IPS DF 6.9 (cell line): Measurements from ENCODE around the gene CATSPERD.
A peak's percentile ranks its signal among the peaks of the same experiment; 100 is the strongest.

Experiments used
- DNase-seq: peaks from one replicate; pipeline ENCODE4 v3.0.0-alpha.2; 2013; ENCODE audit warnings: low read depth, low spot score
- H3K27ac ChIP-seq: one replicate; pipeline ENCODE4 v1.5.1; 2013; ENCODE audit warnings: low read length, control low read depth
- H3K27me3 ChIP-seq: 2 replicates; pipeline ENCODE4 v1.6.1; 2013; ENCODE audit warnings: mild to moderate bottlenecking, low read length; ENCODE audit not compliant: control insufficient read depth, insufficient read depth
- H3K36me3 ChIP-seq: 2 replicates; pipeline ENCODE4 v1.6.1; 2013; ENCODE audit warnings: low read length; ENCODE audit not compliant: control insufficient read depth, insufficient read depth
- H3K4me1 ChIP-seq: 2 replicates; pipeline ENCODE4 v1.6.1; 2013; ENCODE audit warnings: low read length; ENCODE audit not compliant: control insufficient read depth, insufficient read depth
- H3K4me3 ChIP-seq: 2 replicates; pipeline ENCODE4 v1.5.1; 2013; ENCODE audit warnings: mild to moderate bottlenecking, low read length
- H3K9me3 ChIP-seq: 2 replicates; pipeline ENCODE4 v1.6.1; 2013; ENCODE audit warnings: low read length, inconsistent platforms; ENCODE audit not compliant: control insufficient read depth, insufficient read depth
- WGBS: extraction: QIAGEN DNeasy Blood & Tissue Kit; methylation state at CpG from one replicate; pipeline ENCODE4 v1.1.7; 2013; ENCODE audit warnings: mixed read lengths, missing lambda C conversion rate; ENCODE audit not compliant: insufficient read length, insufficient coverage; 5-methylcytosine and 5-hydroxymethylcytosine counted together

CATSPERD gene

DNA sequence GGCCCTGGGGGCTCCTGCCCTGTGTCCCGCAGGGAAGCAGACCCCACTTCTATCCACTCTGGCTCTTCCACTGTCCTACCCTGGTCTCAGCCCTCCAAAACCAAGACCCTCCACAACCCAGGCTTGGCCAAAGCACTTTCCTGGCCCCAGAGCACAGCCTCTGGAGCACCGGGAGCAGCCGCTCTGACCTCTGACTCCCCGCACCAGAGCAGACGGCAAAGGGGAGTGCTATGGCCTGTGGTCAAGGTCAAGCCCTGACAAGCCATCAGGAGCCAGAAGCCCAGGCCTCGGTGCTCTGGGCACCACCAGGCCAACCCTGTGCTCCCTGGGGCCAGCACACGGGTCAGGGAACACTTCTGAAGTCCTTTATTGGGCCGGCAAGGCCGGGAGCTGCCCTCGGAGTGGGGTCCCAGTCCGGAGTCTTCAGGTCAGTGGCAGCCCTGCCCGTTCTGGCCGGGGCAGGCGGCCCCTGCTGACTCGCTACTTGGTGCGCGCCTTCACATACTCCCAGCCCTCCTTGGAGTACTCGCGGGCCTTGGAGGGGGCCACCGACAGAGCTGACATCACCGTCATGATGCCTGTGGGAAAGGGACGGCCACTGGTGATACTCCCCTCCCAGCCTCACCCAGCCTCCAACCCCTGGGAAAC, 42.2 kb upstream of the CATSPERD start:
- DNase-seq: no peak
- H3K36me3 ChIP-seq: no peaks in the 10 kb centered on the region
- no peaks in the 10 kb centered on the region for H3K27me3 ChIP-seq
- no CpG with 5 or more reads among the region's 22 CpGs for WGBS
- no peaks in the 10 kb centered on the region for H3K9me3 ChIP-seq
- H3K4me1 ChIP-seq: peaks cover 2% of the 10 kb centered on the region
- H3K4me3 ChIP-seq: no peak overlapping the region
- H3K27ac ChIP-seq: no peak overlapping the region

DNA sequence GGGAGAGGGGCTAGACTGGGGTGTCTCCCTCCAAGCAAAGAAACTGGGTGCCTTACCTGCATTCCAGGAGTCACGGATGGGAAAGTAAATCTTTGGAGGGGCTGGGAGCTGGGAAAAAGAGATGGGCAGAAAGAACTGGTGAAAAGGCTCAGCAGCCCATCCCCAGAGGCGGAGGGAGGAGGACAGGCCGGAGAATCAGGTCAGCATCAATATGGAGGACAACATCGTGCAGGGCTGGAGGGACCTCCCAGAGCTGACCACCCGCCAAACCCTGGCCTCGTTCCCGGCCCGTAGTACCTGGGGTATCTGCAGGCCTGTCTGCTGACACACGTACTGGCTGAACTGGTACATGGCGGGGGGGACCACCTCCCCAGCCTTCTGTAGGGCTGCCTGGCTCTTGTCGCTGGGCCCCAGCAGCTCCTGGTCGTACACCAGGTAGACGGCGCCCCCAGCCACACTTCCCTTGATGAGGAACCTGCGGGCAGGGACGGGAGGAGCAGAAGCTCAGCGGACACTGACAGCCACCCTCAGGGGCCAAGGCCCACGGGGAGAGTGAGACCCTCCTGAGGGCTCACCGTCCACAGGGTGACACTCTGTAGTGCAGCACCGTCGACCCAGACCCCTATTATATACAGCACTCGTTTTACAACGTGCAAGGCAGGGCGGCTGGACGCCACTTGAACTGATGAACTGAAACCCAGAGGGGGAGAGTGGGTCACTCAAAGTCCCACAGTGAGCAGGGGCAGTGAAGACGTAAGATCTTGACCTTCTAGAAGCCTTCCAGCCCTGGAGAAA, 41.0 kb upstream of the CATSPERD start:
- H3K4me3 ChIP-seq: peak overlapping the region; percentile 64; the same call in 1 of the 2 replicates
- no peaks in the 10 kb centered on the region for H3K36me3 ChIP-seq
- WGBS: no CpG with 5 or more reads among the region's 26 CpGs
- H3K27ac ChIP-seq: no peak overlapping the region
- no peaks in the 10 kb centered on the region for H3K9me3 ChIP-seq
- no peaks in the 10 kb centered on the region for H3K27me3 ChIP-seq
- H3K4me1 ChIP-seq: peaks cover 2% of the 10 kb centered on the region
- no peak for DNase-seq

DNA sequence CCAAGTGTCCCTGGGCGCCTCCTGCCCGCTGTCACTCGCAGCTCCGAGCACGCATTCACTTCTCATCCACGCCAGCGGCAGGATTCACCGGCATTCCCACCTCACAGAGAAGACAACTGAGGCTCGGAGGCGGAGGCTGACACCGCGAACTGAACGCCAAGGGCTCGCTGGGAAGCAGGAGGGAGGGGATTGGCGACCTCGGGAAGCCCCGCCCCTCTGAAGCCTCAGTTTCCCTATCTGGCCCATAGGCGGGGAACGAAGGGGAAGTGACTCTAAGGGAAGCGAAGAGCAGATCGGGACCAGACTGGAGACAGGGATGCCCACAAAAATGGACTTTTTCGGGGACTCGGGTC, 40.4 kb upstream of the CATSPERD start:
- no peak for DNase-seq
- Histone ChIP-seq H3K27ac (no peak overlapping the region), H3K4me1 (no peaks in the 10 kb centered on the region; the same call in 1 of the 2 replicates), H3K36me3 (no peaks in the 10 kb centered on the region), H3K9me3 (no peaks in the 10 kb centered on the region), H3K4me3 (peak overlapping the region; percentile 64; the same call in 1 of the 2 replicates), H3K27me3 (no peaks in the 10 kb centered on the region)
- WGBS: no CpG with 5 or more reads among the region's 23 CpGs

DNA sequence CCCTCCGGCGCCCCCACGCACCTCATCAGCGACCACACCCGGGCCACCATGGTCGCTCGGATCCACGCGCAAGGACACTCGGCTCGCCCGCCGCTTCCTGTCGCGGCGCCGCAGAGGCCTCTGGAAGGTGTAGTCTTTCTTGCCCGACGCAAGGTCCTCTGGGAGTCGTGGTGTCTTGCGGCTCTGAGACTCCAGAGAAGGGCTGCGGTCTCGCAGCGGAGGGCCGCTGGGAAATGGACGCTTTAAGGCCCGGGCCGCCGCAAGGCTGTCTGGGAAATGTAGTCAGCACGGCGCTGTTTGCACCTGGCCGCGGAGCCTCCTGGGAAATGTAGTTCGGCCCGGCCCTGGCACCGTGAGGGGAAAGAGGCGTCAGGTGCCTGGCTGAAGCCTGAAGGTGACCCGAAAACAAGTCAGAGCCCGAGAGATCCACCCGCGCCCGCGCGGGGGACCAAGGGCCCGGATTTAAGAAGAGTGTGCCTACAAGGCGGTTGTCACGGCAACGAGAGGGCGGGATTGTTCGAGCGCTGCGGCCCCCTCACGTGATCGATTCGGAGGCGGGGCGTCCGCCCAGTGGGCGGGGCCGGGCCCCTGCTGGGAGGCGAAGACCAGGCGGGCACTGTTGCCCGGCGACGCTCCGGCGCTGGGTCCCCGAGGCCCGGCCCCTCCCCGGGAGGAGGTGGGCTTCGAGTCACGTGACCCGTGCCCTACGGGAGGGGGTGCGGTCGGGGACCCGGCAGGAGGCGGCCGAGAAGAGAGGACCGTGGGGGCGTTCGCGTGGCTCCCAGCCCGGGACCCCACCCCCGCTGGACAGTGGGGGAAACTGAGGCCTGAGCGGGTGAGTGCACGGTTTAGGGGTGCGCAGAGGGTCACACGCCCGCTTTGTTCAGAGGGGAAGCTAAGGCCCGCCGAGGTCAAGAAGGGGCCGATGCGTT, 39.7 kb upstream of the CATSPERD start, which contains the start of the genes HSD11B1L and MICOS13:
Gene HSD11B1L (plus strand): TSS at position 591 of the 932 bp plus-strand sequence. CDS start 3,806 bp downstream, outside the sequence.
Gene MICOS13 (minus strand): TSS at position 80 of the 932 bp plus-strand sequence. CDS start 30 bp downstream, at position 50.
- WGBS: no CpG with 5 or more reads among the region's 94 CpGs
- Histone ChIP-seq H3K27ac (no peak within 1 kb of the TSS), H3K27me3 (no peaks in the 10 kb centered on the region), H3K36me3 (no peaks in the 10 kb centered on the region), H3K9me3 (no peaks in the 10 kb centered on the region), H3K4me1 (no peaks in the 10 kb centered on the region), H3K4me3 (peak within 1 kb of the TSS; percentile 64; the same call in 1 of the 2 replicates)
- DNase-seq: peak; percentile 97

DNA sequence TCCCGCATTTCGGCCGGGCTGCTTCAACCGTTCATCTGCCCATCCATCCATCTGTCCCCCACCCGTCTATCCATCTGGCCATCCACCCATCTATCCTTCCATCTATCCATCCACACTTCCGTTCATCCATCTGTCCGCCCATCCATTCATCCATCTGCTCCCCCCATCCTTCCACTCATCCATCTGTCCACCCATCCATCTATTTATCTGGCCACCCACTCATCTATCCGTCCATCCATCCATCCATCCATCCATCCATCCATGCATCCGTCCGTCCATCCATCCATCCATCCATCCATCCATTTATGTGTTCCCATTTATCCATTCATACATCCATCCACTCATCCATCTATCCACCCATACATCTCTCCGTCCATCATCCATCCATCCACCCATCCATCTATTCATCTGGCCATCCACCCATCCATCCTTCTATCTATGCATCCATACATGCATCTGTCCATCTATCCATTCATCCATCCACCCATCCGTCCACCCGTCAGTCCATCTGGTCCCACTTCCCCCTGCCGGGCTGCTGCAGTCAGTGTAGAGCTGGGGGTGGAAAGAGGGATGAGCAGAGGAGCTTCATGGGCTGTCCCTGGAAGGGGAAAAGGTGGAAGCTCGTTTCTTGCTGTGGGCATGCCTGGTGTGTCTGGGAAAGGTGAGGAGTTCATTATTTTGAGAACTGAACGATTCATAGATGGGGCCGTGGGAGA, 38.9 kb upstream of the CATSPERD start:
- Histone ChIP-seq H3K4me1 (no peaks in the 10 kb centered on the region), H3K27me3 (no peaks in the 10 kb centered on the region), H3K27ac (no peak overlapping the region), H3K9me3 (no peaks in the 10 kb centered on the region), H3K4me3 (peak overlapping the region; percentile 59; the same call in 1 of the 2 replicates), H3K36me3 (no peaks in the 10 kb centered on the region)
- WGBS: 100% methylated on average over 2 of the region's 17 CpGs
- DNase-seq: no peak

DNA sequence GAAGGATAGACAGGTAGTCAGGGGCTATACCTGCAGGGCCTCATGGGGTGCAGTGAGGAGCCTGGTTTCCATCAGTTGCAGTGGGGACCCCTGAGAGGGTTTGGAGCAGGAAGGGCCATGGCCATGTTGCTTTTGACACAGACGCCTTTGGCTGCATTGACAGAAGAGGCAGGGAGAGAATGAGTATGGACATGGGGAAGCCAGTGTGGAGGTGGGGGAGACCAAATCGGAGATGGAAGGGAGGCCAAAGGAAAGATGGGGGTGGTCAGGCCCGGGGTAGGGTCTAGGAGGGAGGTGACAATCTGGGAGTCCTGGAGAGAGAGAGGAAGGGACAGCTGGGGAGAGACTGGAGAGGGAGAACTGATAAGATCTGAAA, 38.3 kb upstream of the CATSPERD start:
- H3K27me3 ChIP-seq: no peaks in the 10 kb centered on the region
- WGBS: no CpG with 5 or more reads among the region's 3 CpGs
- no peak for DNase-seq
- no peak overlapping the region for H3K4me3 ChIP-seq
- H3K36me3 ChIP-seq: no peaks in the 10 kb centered on the region
- no peaks in the 10 kb centered on the region for H3K4me1 ChIP-seq
- H3K9me3 ChIP-seq: no peaks in the 10 kb centered on the region
- no peak overlapping the region for H3K27ac ChIP-seq

DNA sequence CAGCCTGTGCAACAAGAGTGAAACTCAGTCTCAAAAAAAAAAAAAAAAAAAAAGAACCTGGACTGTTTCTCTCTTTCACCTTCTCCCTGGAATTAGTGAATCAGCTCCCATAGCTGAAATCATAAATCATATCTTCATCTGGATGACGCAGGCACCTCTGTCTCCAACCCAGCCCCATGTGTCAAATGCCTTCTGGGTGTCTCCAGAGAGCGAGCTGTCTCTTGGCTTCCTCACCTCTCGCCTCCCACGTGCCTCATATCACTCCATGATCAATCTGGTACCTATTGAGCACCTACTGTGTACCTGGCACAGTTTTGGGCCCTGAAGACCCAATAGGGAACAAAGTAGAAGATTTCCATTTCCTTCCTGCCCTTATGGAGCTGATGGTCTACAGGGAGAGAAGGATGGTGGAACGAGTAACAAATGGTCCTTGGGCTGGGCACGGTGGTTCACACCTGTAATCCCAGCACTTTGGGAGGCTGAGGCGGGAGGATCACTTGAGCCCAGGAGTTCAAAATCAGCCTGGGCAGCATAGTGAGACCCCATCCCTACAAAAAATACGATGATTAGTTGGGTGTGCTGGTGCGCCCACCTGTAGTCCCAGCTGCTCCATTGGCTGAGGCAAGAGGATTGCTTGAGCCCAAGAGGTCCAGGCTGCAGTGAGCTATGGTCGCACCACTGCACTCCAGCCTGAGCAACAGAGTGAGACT, 37.1 kb upstream of the CATSPERD start:
- Histone ChIP-seq H3K4me1 (no peaks in the 10 kb centered on the region), H3K27ac (no peak overlapping the region), H3K27me3 (no peaks in the 10 kb centered on the region), H3K9me3 (no peaks in the 10 kb centered on the region), H3K36me3 (no peaks in the 10 kb centered on the region), H3K4me3 (no peak overlapping the region)
- no peak for DNase-seq
- no CpG with 5 or more reads among the region's 10 CpGs for WGBS

DNA sequence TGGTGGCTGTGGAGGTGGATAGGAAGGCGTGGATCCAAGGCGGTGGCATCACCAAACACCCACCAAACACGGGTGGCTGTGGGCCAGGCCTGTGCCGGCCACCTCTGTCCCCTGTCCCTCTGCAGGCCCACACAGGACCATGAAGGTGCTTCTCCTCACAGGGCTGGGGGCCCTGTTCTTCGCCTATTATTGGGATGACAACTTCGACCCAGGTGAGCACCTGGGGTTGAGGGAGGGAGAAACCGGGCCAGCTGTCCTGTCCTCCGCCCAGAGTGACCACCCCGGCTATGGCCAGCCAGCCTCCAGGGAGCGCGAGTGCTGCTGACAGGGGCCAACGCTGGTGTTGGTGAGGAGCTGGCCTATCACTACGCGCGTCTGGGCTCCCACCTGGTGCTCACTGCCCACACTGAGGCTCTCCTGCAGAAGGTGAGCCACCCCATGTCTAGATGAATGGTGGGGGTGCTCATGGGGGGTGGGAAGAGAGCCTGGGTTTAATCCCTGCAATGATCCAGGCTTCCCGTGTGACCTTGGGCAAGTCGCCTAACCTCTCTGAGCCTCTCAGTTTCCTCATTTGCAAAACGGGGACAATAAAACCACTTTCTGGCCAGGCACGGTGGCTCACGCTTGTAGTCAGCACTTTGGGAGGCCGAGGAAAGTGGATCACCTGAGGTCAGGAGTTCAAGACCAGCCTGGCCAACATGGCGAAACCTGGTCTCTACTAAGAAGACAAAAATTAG, 35.6 kb upstream of the CATSPERD start:
- Histone ChIP-seq H3K4me1 (no peaks in the 10 kb centered on the region), H3K36me3 (no peaks in the 10 kb centered on the region), H3K9me3 (no peaks in the 10 kb centered on the region), H3K27me3 (no peaks in the 10 kb centered on the region), H3K27ac (no peak overlapping the region), H3K4me3 (no peak overlapping the region)
- no peak for DNase-seq
- no CpG with 5 or more reads among the region's 22 CpGs for WGBS

DNA sequence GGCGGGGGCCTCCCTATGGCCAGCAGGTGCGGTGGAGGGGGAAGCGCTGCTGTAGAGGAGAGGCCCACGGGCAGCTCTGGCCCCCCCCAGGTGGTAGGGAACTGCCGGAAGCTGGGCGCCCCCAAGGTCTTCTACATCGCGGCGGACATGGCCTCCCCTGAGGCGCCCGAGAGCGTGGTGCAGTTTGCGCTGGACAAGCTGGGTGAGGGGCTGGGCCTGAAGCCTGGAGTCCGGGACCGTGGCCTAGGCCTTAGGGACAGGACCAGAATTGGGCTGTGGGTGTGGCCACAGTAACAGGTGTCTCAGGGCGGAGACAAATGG, 34.2 kb upstream of the CATSPERD start:
- no peaks in the 10 kb centered on the region for H3K4me1 ChIP-seq
- H3K27me3 ChIP-seq: no peaks in the 10 kb centered on the region
- no peaks in the 10 kb centered on the region for H3K9me3 ChIP-seq
- WGBS: no CpG with 5 or more reads among the region's 16 CpGs
- DNase-seq: no peak
- H3K27ac ChIP-seq: no peak overlapping the region
- H3K36me3 ChIP-seq: no peaks in the 10 kb centered on the region; the same call in 1 of the 2 replicates
- peak overlapping the region; percentile 63; the same call in 1 of the 2 replicates for H3K4me3 ChIP-seq
